Mesenchymal stem cell (in vitro differentiated cells and primary cell): Measurements from ENCODE around the gene RFTN2.
"Not testable (repeated sequence)": the region's sequence is repeated elsewhere in the genome, so short reads cannot be mapped to it uniquely, and the experiment has no call there.

Experiments used
- DNase-seq: peaks from one replicate; pipeline ENCODE4 v3.0.0-alpha.2; 2013
- H2AFZ ChIP-seq: one replicate; pipeline ENCODE4 v1.6.1; 2013; ENCODE audit warnings: low read depth, mild to moderate bottlenecking, control low read depth, inconsistent platforms, low read length, moderate library complexity
- H2AK5ac ChIP-seq: 2 replicates; pipeline ENCODE4 v1.6.1; 2013; ENCODE audit warnings: low read length, moderate library complexity, mild to moderate bottlenecking, inconsistent platforms; ENCODE audit not compliant: severe bottlenecking
- H2BK120ac ChIP-seq: one replicate; pipeline ENCODE4 v1.6.1; 2013; ENCODE audit warnings: low read depth, mild to moderate bottlenecking, inconsistent platforms, low read length, moderate library complexity
- H2BK12ac ChIP-seq, 2 experiments: one replicate each; pipeline ENCODE4 v1.6.1; 2013; ENCODE audit warnings: inconsistent platforms in 2 of 2, low read length in 2 of 2, mild to moderate bottlenecking in 2 of 2, moderate library complexity in 2 of 2, control low read depth in 1 of 2
- H2BK15ac ChIP-seq: one replicate; pipeline ENCODE4 v1.6.1; 2013; ENCODE audit warnings: mild to moderate bottlenecking, low read depth, inconsistent platforms; ENCODE audit not compliant: poor library complexity, severe bottlenecking
- H2BK5ac ChIP-seq: 2 replicates; pipeline ENCODE4 v1.6.1; 2013; ENCODE audit warnings: low read depth, mild to moderate bottlenecking, low read length, control low read depth, inconsistent platforms; ENCODE audit not compliant: poor library complexity, severe bottlenecking
- H3K14ac ChIP-seq, 2 experiments: one replicate each; pipeline ENCODE4 v1.6.1; 2013; ENCODE audit warnings: inconsistent platforms in 2 of 2, low read length in 2 of 2, control low read depth in 1 of 2, mild to moderate bottlenecking in 1 of 2, moderate library complexity in 1 of 2
- H3K18ac ChIP-seq, 2 experiments: one replicate each; pipeline ENCODE4 v1.6.1; 2013; ENCODE audit warnings: inconsistent platforms in 2 of 2, low read length in 2 of 2, control low read depth in 1 of 2, low read depth in 1 of 2, mild to moderate bottlenecking in 1 of 2
- H3K23ac ChIP-seq, 2 experiments: one replicate each; pipeline ENCODE4 v1.6.1; 2013; ENCODE audit warnings: inconsistent platforms in 2 of 2, low read length in 2 of 2, mild to moderate bottlenecking in 2 of 2, moderate library complexity in 2 of 2, control low read depth in 1 of 2
- H3K27ac ChIP-seq: 2 replicates; pipeline ENCODE4 v1.5.1; 2013; ENCODE audit warnings: mild to moderate bottlenecking, moderate library complexity, low read length, control low read depth, inconsistent platforms; ENCODE audit not compliant: poor library complexity, severe bottlenecking
- H3K27me3 ChIP-seq, 2 experiments: 2 replicates each; pipeline versions ENCODE4 v1.6.1 to v1.7.0; 2013; ENCODE audit warnings: low read length in 2 of 2, mild to moderate bottlenecking in 2 of 2, moderate library complexity in 2 of 2, control low read depth in 1 of 2, inconsistent platforms in 1 of 2; ENCODE audit not compliant: control insufficient read depth in 1 of 2, insufficient read depth in 1 of 2
- H3K36me3 ChIP-seq, 2 experiments: 2 replicates each; pipeline versions ENCODE4 v1.6.1 to v1.7.0; 2013; ENCODE audit warnings: low read length in 2 of 2, control low read depth in 1 of 2, inconsistent platforms in 1 of 2, low read depth in 1 of 2, mild to moderate bottlenecking in 1 of 2; ENCODE audit not compliant: insufficient read depth in 2 of 2, control insufficient read depth in 1 of 2
- H3K4ac ChIP-seq, 2 experiments: one replicate each; pipeline ENCODE4 v1.6.1; 2013; ENCODE audit warnings: inconsistent platforms in 2 of 2, low read length in 2 of 2, mild to moderate bottlenecking in 2 of 2, moderate library complexity in 2 of 2, control low read depth in 1 of 2, low read depth in 1 of 2
- H3K4me1 ChIP-seq: 2 replicates; pipeline ENCODE4 v1.6.1; 2013; ENCODE audit warnings: low read depth, low read length, control low read depth; ENCODE audit not compliant: control insufficient read depth, insufficient read depth
- H3K4me2 ChIP-seq: 2 replicates; pipeline ENCODE4 v1.6.1; 2013; ENCODE audit warnings: low read length, mild to moderate bottlenecking, inconsistent platforms; ENCODE audit not compliant: poor library complexity, severe bottlenecking
- H3K4me3 ChIP-seq, 2 experiments: 2 replicates each; pipeline versions ENCODE4 v1.5.1 to v1.7.0; 2013; ENCODE audit warnings: low read length in 2 of 2, mild to moderate bottlenecking in 2 of 2, control low read depth in 1 of 2, low read depth in 1 of 2; ENCODE audit not compliant: insufficient read depth in 1 of 2
- H3K79me1 ChIP-seq: replicated peaks from 2 replicates; pipeline ENCODE4 v1.6.1; 2013; ENCODE audit warnings: mild to moderate bottlenecking, control low read depth, low read length, inconsistent platforms; ENCODE audit not compliant: poor library complexity, severe bottlenecking
- H3K9ac ChIP-seq: 2 replicates; pipeline ENCODE4 v1.7.0; 2013; ENCODE audit warnings: mild to moderate bottlenecking, low read length, moderate library complexity
- H3K9me3 ChIP-seq: 2 replicates; pipeline ENCODE4 v1.7.0; 2013; ENCODE audit warnings: mild to moderate bottlenecking, low read length; ENCODE audit not compliant: control insufficient read depth
- H4K8ac ChIP-seq: one replicate; pipeline ENCODE4 v1.6.1; 2013; ENCODE audit warnings: inconsistent platforms, mild to moderate bottlenecking, low read length, moderate library complexity
- H4K91ac ChIP-seq: one replicate; pipeline ENCODE4 v1.6.1; 2013; ENCODE audit warnings: mild to moderate bottlenecking, low read length, inconsistent platforms
- WGBS: methylation state at CpG from one replicate; pipeline ENCODE4 v1.1.7; 2013; ENCODE audit warnings: mixed read lengths; 5-methylcytosine and 5-hydroxymethylcytosine counted together

Gene RFTN2

DNA sequence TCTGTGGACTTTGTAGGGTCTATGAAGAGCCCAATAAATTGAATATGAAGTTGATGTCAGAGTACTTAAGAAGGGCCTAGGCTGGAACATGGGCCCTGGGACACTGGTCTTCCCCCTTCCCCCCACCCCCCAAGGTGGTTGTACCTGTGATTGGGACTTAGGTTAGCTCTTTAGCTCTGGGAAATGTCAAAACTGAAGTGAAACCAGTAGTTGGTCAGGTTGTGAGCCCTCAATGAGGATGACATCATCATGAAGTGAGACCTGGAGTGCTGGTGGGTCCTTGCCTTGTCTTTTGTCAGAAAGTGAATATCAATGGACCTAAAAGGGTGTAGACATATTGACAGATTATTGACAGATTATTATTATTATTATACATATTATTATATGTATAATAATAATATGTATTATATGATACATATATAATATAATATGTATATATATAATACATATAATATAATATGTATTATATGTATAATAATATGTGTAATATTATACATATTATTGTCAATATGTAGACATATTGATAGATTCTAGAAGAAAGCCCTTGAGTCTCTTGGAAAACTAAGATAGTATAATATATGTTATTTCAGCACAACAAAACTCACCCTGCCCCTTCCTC lies 35.1 kb upstream of the RFTN2 start:
- Histone ChIP-seq H2BK15ac (no peak overlapping the region), H2BK12ac (no peak overlapping the region), H3K79me1 (peaks cover 8% of the 10 kb centered on the region), H2BK120ac (no peak overlapping the region), H3K4me2 (no peak overlapping the region), H3K36me3 (no peaks in the 10 kb centered on the region), H3K18ac (no peak overlapping the region), H3K9ac (no peak overlapping the region), H3K4ac (no peak overlapping the region), H3K4me3 (no peak overlapping the region), H3K14ac (no peak overlapping the region), H4K91ac (no peak overlapping the region), H3K23ac (no peak overlapping the region), H2AK5ac (no peak overlapping the region), H3K27me3 (no peaks in the 10 kb centered on the region), H4K8ac (no peak overlapping the region), H3K27ac (no peak overlapping the region), H2BK5ac (no peak overlapping the region), H2AFZ (no peak overlapping the region), H3K9me3 (no peaks in the 10 kb centered on the region), H3K4me1 (peaks cover 12% of the 10 kb centered on the region)
- no peak for DNase-seq

GRCh38 chr2:197709140-197709539 lies 33.8 kb upstream of the RFTN2 start:
- WGBS: 85% methylated on average over 6 of the region's 7 CpGs
- H3K9me3 ChIP-seq, H3K79me1 ChIP-seq, H4K91ac ChIP-seq, H4K8ac ChIP-seq, H3K23ac ChIP-seq, H3K4me2 ChIP-seq, H3K18ac ChIP-seq, H3K14ac ChIP-seq, H3K4ac ChIP-seq, H3K36me3 ChIP-seq, H2BK120ac ChIP-seq, DNase-seq, H2AFZ ChIP-seq, H3K27me3 ChIP-seq, H2BK12ac ChIP-seq, H2BK15ac ChIP-seq, H2BK5ac ChIP-seq, H3K27ac ChIP-seq: not testable (repeated sequence)
- H3K4me1 ChIP-seq: peaks cover 12% of the 10 kb centered on the region
- H3K4me3 ChIP-seq: peak overlapping the region in 1 of 2 experiments; percentile 97
- H3K9ac ChIP-seq: peak overlapping the region; percentile 87
- peak overlapping the region; percentile 2 for H2AK5ac ChIP-seq

DNA sequence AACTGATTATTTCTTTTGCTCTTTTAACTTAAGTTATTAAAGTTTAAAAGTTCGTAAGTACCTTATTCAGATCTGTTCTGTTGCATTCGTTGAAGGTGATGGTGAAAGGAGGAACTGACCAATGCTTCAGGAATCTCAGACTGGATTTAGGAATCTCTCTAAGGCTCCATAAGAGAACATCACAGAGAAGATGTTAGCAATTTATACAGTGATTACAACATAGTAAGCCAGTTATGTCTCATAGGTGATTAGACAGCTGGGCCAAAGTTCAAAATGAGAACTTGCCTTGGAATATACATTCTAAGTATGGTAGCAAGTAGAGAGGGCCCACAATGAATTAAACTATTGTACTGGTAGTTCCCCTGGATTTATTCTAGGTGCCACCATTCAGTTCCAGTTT lies 32.9 kb upstream of the RFTN2 start:
- Histone ChIP-seq H3K9me3 (no peaks in the 10 kb centered on the region), H2BK15ac (no peak overlapping the region), H3K4me3 (peak overlapping the region in 1 of 2 experiments; percentile 97), H4K8ac (no peak overlapping the region), H3K23ac (no peak overlapping the region), H3K27me3 (no peaks in the 10 kb centered on the region), H3K4me2 (no peak overlapping the region), H3K14ac (no peak overlapping the region), H2AFZ (no peak overlapping the region), H2BK120ac (no peak overlapping the region), H2BK12ac (no peak overlapping the region), H3K36me3 (no peaks in the 10 kb centered on the region), H3K4ac (no peak overlapping the region), H3K18ac (no peak overlapping the region), H3K9ac (peak overlapping the region; percentile 87), H3K79me1 (peaks cover 9% of the 10 kb centered on the region), H2BK5ac (no peak overlapping the region), H2AK5ac (no peak overlapping the region), H4K91ac (no peak overlapping the region), H3K4me1 (peaks cover 12% of the 10 kb centered on the region), H3K27ac (peak overlapping the region; percentile 14)
- 17% methylated on average over 2 of the region's 2 CpGs for WGBS
- peak; percentile 49 for DNase-seq

GRCh38 chr2:197707316-197708213 lies 32.2 kb upstream of the RFTN2 start:
- Histone ChIP-seq H3K9me3 (no peaks in the 10 kb centered on the region), H2BK12ac (no peak overlapping the region), H3K23ac (no peak overlapping the region), H3K4ac (no peak overlapping the region), H3K4me2 (peak overlapping the region; percentile 51), H2BK15ac (no peak overlapping the region), H3K18ac (no peak overlapping the region), H2AK5ac (peak overlapping the region; percentile 6), H4K91ac (no peak overlapping the region), H2AFZ (no peak overlapping the region), H3K4me1 (peaks cover 12% of the 10 kb centered on the region), H2BK120ac (no peak overlapping the region), H3K27me3 (no peaks in the 10 kb centered on the region), H3K14ac (no peak overlapping the region), H4K8ac (no peak overlapping the region), H3K36me3 (no peaks in the 10 kb centered on the region), H3K4me3 (peak overlapping the region in 1 of 2 experiments; percentile 97), H3K27ac (no peak overlapping the region), H2BK5ac (no peak overlapping the region), H3K9ac (peak overlapping the region; percentile 87), H3K79me1 (peaks cover 9% of the 10 kb centered on the region)
- DNase-seq: peak; percentile 68
- 0% methylated on average over 1 of the region's 4 CpGs for WGBS
